Natural killer cell (primary cell): Measurements from ENCODE around the gene ZNF107. TPM values are rescaled to one million over a fixed set of nuclear protein-coding genes. Genes with fewer than 3 reads are reported as not detected.

Experiments used
- ATAC-seq, 3 donors: fragments of 150-1000 bp in 2 of 3; fragments of 200-7000 bp in 1 of 3; cut with Tn5 transposase; 1 replicate in 1 of 3; 2 replicates in 2 of 3; pipeline ENCODE4 v1.10.0; 2021; ENCODE audit warnings: mild to moderate bottlenecking in 2 of 3, moderate library complexity in 2 of 3
- DNase-seq, 2 donors: peaks; one replicate each; pipeline versions ENCODE4 v3.0.0 to v3.0.0-alpha.2; 2013 to 2021; ENCODE audit warnings: mixed read lengths in 1 of 2
- H3K27ac ChIP-seq: one replicate; pipeline ENCODE4 v1.5.1; 2013; ENCODE audit warnings: mild to moderate bottlenecking, low read length
- H3K27me3 ChIP-seq: one replicate; pipeline ENCODE4 v1.6.1; 2013; ENCODE audit warnings: low read length; ENCODE audit not compliant: control insufficient read depth, insufficient read depth
- H3K36me3 ChIP-seq: one replicate; pipeline ENCODE4 v1.6.1; 2013; ENCODE audit warnings: low read length; ENCODE audit not compliant: control insufficient read depth, insufficient read depth
- H3K4me1 ChIP-seq: one replicate; pipeline ENCODE4 v1.6.1; 2013; ENCODE audit warnings: low read length; ENCODE audit not compliant: control insufficient read depth, insufficient read depth
- H3K4me3 ChIP-seq: one replicate; pipeline ENCODE4 v1.5.1; 2013; ENCODE audit warnings: low read length
- H3K9me3 ChIP-seq: one replicate; pipeline ENCODE4 v1.6.1; 2013; ENCODE audit warnings: low read length; ENCODE audit not compliant: control insufficient read depth, insufficient read depth
- H3K27ac Mint-ChIP-seq, 2 donors: one replicate each; pipeline ENCODE4 v1.8.0; 2022; ENCODE audit warnings: mild to moderate bottlenecking in 2 of 2, mixed read lengths in 2 of 2, moderate library complexity in 1 of 2
- H3K27me3 Mint-ChIP-seq, 2 donors: one replicate each; pipeline ENCODE4 v1.8.0; 2022; ENCODE audit warnings: low read depth in 2 of 2, mixed read lengths in 2 of 2
- H3K36me3 Mint-ChIP-seq: one replicate; pipeline ENCODE4 v1.8.0; 2022; ENCODE audit warnings: mixed read lengths
- H3K4me1 Mint-ChIP-seq, 2 donors: one replicate each; pipeline ENCODE4 v1.8.0; 2022; ENCODE audit warnings: mixed read lengths in 2 of 2
- H3K4me3 Mint-ChIP-seq: one replicate; pipeline ENCODE4 v1.8.0; 2022; ENCODE audit warnings: mild to moderate bottlenecking, moderate library complexity, mixed read lengths
- H3K9me3 Mint-ChIP-seq, 2 donors: one replicate each; pipeline ENCODE4 v1.8.0; 2022; ENCODE audit warnings: mixed read lengths in 2 of 2
- WGBS: methylation state at CpG from one replicate; pipeline ENCODE4 v1.1.7; 2013; ENCODE audit warnings: missing lambda C conversion rate; ENCODE audit not compliant: insufficient coverage; 5-methylcytosine and 5-hydroxymethylcytosine counted together
- intact Hi-C: fragments of 100-400 bp; cut with micrococcal nuclease; formaldehyde crosslinking; loops from one replicate; pipeline ENCODE4 v1.14.2; 2022
- total RNA-seq, 4 donors: library from RNA; stranded (reverse); fragments of 120-200 nt in 1 of 4; gene quantifications; one replicate each; pipeline versions ENCODE4 v1.2.3 to v1.2.4, GENCODE V29; 2013 to 2022
- TF ChIP-seq, protein P1 (sequence below): fragments of 200-600 bp; IDR thresholded peaks from one replicate; pipeline ENCODE4 v1.8.0; 2022; ENCODE audit warnings: antibody characterized with exemption

The ZNF107 gene
- total RNA-seq, 3 donors from 2014 or later (not counting 1 experiment from before 2014, with no cell fraction given): 10.3 to 13.3 (median 10.4) TPM

DNA sequence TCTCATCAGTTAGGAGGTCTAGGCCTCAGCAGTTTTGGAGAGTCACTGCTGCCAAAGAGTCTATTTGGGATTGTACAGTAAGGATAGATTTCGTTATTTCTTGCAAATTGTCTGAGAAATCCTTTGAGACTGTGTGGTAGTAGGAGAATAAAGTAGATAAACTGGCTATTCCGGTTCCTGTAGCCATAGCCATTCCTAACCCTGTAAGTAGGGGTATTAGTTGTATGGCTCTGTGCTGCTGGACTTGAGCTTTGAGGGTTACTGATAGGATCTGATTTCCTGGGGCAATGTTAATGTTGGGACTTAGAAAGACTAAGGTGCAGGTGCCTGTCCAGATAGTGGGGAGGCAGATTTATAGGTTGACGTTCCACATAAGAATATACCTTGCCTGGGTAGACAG lies 92.2 kb downstream of the ZNF107 start:
- Mint-ChIP-seq H3K4me3 (no peak overlapping the region), H3K27me3 (no peaks in the 10 kb centered on the region), H3K27ac (no peak overlapping the region), H3K36me3 (no peaks in the 10 kb centered on the region), H3K4me1 (no peaks in the 10 kb centered on the region), H3K9me3 (peaks cover 2 to 6% of the 10 kb centered on the region in 2 donors)
- Histone ChIP-seq H3K9me3 (peaks cover 3% of the 10 kb centered on the region), H3K4me3 (no peak overlapping the region), H3K27me3 (no peaks in the 10 kb centered on the region), H3K36me3 (no peaks in the 10 kb centered on the region), H3K27ac (no peak overlapping the region), H3K4me1 (no peaks in the 10 kb centered on the region)
- intact Hi-C loops: no loop called here
- TF ChIP-seq, protein P1, sequence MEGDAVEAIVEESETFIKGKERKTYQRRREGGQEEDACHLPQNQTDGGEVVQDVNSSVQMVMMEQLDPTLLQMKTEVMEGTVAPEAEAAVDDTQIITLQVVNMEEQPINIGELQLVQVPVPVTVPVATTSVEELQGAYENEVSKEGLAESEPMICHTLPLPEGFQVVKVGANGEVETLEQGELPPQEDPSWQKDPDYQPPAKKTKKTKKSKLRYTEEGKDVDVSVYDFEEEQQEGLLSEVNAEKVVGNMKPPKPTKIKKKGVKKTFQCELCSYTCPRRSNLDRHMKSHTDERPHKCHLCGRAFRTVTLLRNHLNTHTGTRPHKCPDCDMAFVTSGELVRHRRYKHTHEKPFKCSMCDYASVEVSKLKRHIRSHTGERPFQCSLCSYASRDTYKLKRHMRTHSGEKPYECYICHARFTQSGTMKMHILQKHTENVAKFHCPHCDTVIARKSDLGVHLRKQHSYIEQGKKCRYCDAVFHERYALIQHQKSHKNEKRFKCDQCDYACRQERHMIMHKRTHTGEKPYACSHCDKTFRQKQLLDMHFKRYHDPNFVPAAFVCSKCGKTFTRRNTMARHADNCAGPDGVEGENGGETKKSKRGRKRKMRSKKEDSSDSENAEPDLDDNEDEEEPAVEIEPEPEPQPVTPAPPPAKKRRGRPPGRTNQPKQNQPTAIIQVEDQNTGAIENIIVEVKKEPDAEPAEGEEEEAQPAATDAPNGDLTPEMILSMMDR: no peak
- ATAC-seq (no peak), DNase-seq (no peak)
- WGBS: 75% methylated on average over 3 of the region's 3 CpGs

Other genes starting within 250 kb of the ZNF107 start
- gene ZNF680, start 103.1 kb upstream of the ZNF107 start, total RNA-seq: 10 to 100 TPM in 2 of 3 donors, 1 to 10 TPM in 1; 8.9 to 17.9 (median 10.2) TPM
- gene ZNF138, start 128.3 kb downstream of the ZNF107 start, total RNA-seq: 10 to 100 TPM in 1 of 3 donors, 1 to 10 TPM in 2; 6.0 to 11.4 (median 8.0) TPM
- 1 to 10 TPM; 2.9 to 4.2 (median 4.0) TPM for gene ZNF273, start 237.1 kb downstream of the ZNF107 start, total RNA-seq